H1 (cell line): ENCODE data around the gene HK1. TPM values are rescaled to one million over a fixed set of nuclear protein-coding genes. Genes with fewer than 3 reads are reported as not detected.

Source experiments
- CTCF ChIA-PET: fragments of 300-600 bp; sonication (Branson Sonifier 250); formaldehyde crosslinking; loops from one replicate; lab custom pipeline; 2021; ENCODE audit not compliant: partially characterized antibody; lab: Charles Lee
- POLR2A ChIA-PET: fragments of 300-600 bp; sonication (Branson Sonifier 250); formaldehyde crosslinking; loops from one replicate; lab custom pipeline; 2021; ENCODE audit warnings: inconsistent platforms; ENCODE audit not compliant: partially characterized antibody; lab: Charles Lee
- DNase-seq, 2 experiments: peaks; one replicate each; pipeline versions ENCODE4 v3.0.0 to v3.0.0-alpha.2; 2010 to 2022; ENCODE audit warnings: low spot score in 2 of 2, low read depth in 1 of 2, mixed read lengths in 1 of 2
- FAIRE-seq: peaks from 2 replicates; lab custom pipeline; 2011; peaks lifted over from hg19 to GRCh38; lab: Jason Lieb, UNC
- H2AFZ ChIP-seq: 2 replicates; pipeline ENCODE4 v1.8.1; 2012; ENCODE audit warnings: low read length, inconsistent platforms
- H2AK5ac ChIP-seq: 2 replicates; pipeline ENCODE4 v1.6.1; 2013; ENCODE audit warnings: low read depth, low read length
- H2BK120ac ChIP-seq: replicated peaks from 2 replicates; pipeline ENCODE3; 2013; ENCODE audit warnings: low read depth, low read length, inconsistent platforms
- H2BK12ac ChIP-seq: 2 replicates; pipeline ENCODE4 v1.6.1; 2013; ENCODE audit warnings: low read depth, low read length
- H2BK15ac ChIP-seq: 2 replicates; pipeline ENCODE4 v1.6.1; 2013; ENCODE audit warnings: low read length
- H2BK20ac ChIP-seq: 2 replicates; pipeline ENCODE4 v1.6.1; 2013; ENCODE audit warnings: low read length
- H2BK5ac ChIP-seq: 2 replicates; pipeline ENCODE4 v1.6.1; 2013; ENCODE audit warnings: low read depth, low read length
- H3K14ac ChIP-seq: 2 replicates; pipeline ENCODE4 v1.6.1; 2013; ENCODE audit warnings: inconsistent platforms; ENCODE audit not compliant: insufficient read length
- H3K18ac ChIP-seq: 2 replicates; pipeline ENCODE4 v1.6.1; 2013; ENCODE audit warnings: low read length; ENCODE audit errors: extremely low read depth
- H3K23ac ChIP-seq: 2 replicates; pipeline ENCODE4 v1.6.1; 2013; ENCODE audit warnings: inconsistent platforms; ENCODE audit not compliant: insufficient read length
- H3K23me2 ChIP-seq: 2 replicates; pipeline ENCODE4 v1.6.1; 2013; ENCODE audit warnings: low read depth, low read length
- H3K27ac ChIP-seq: 2 replicates; pipeline ENCODE4 v1.6.1; 2011; ENCODE audit warnings: low read depth, low read length, inconsistent platforms
- H3K27me3 ChIP-seq, 4 experiments: replicated peaks in 1 of 4; 1 replicate in 1 of 4; 2 replicates in 3 of 4; pipeline versions ENCODE4 v1.6.1 to v1.8.1; 2011 to 2013; ENCODE audit warnings: low read length in 3 of 4, mild to moderate bottlenecking in 3 of 4, inconsistent platforms in 2 of 4, mixed read lengths in 2 of 4, moderate library complexity in 1 of 4; ENCODE audit not compliant: control insufficient read depth in 3 of 4, insufficient read depth in 3 of 4; ENCODE audit errors: extremely low read depth in 1 of 4
- H3K36me3 ChIP-seq, 4 experiments: 2 replicates each; pipeline versions ENCODE4 v1.6.1 to v1.8.1; 2011 to 2013; ENCODE audit warnings: mild to moderate bottlenecking in 4 of 4, low read length in 3 of 4, moderate library complexity in 2 of 4, control low read depth in 1 of 4, inconsistent platforms in 1 of 4; ENCODE audit not compliant: insufficient read depth in 4 of 4, control insufficient read depth in 2 of 4
- H3K4ac ChIP-seq: replicated peaks from 2 replicates; pipeline ENCODE3; 2013; ENCODE audit warnings: low read length, low read depth, mixed read lengths, inconsistent platforms; ENCODE audit not compliant: insufficient read length
- H3K4me1 ChIP-seq, 4 experiments: replicated peaks in 1 of 4; 1 replicate in 1 of 4; 2 replicates in 3 of 4; pipeline versions ENCODE4 v1.6.1 to v1.8.1; 2011 to 2013; ENCODE audit warnings: low read length in 3 of 4, inconsistent platforms in 2 of 4, mixed read lengths in 1 of 4; ENCODE audit not compliant: insufficient read depth in 4 of 4, control insufficient read depth in 3 of 4
- H3K4me2 ChIP-seq, 2 experiments: 2 replicates each; pipeline versions ENCODE4 v1.6.1 to v1.8.1; 2011 to 2013; ENCODE audit warnings: low read depth in 2 of 2, low read length in 2 of 2, control low read depth in 1 of 2, inconsistent platforms in 1 of 2, mild to moderate bottlenecking in 1 of 2; ENCODE audit not compliant: insufficient read depth in 1 of 2
- H3K4me3 ChIP-seq, 4 experiments: fragments of 200-600, 300-600 bp in 1 of 4; sonication (generic), shearing (Covaris generic), sonication (Bioruptor Twin) in 1 of 4; 2 replicates each; pipeline versions ENCODE4 v1.5.1 to v1.8.1; 2011 to 2016; ENCODE audit warnings: low read length in 4 of 4, low read depth in 3 of 4, control low read depth in 2 of 4, inconsistent platforms in 2 of 4, mild to moderate bottlenecking in 2 of 4, mixed read lengths in 1 of 4, moderate library complexity in 1 of 4; ENCODE audit not compliant: insufficient read depth in 2 of 4; ENCODE audit errors: extremely low read depth in 1 of 4
- H3K56ac ChIP-seq: replicated peaks from 2 replicates; pipeline ENCODE3; 2013; ENCODE audit warnings: low read depth, mild to moderate bottlenecking, mixed read lengths, low read length, inconsistent platforms; ENCODE audit not compliant: insufficient read length
- H3K79me1 ChIP-seq: 2 replicates; pipeline ENCODE4 v1.6.1; 2013; ENCODE audit warnings: low read depth, low read length, control low read depth
- H3K79me2 ChIP-seq, 2 experiments: 2 replicates each; pipeline versions ENCODE4 v1.6.1 to v1.8.1; 2012 to 2013; ENCODE audit warnings: low read length in 2 of 2, mild to moderate bottlenecking in 2 of 2, inconsistent platforms in 1 of 2; ENCODE audit not compliant: insufficient read depth in 2 of 2, control insufficient read depth in 1 of 2
- H3K9ac ChIP-seq, 4 experiments: replicated peaks in 1 of 4; 1 replicate in 1 of 4; 2 replicates in 3 of 4; pipeline versions ENCODE4 v1.6.1 to v1.8.1; 2011 to 2013; ENCODE audit warnings: low read depth in 3 of 4, low read length in 3 of 4, control low read depth in 2 of 4, mild to moderate bottlenecking in 2 of 4, moderate library complexity in 2 of 4, inconsistent platforms in 1 of 4; ENCODE audit errors: extremely low read depth in 1 of 4
- H3K9me3 ChIP-seq, 2 experiments: 2 replicates each; pipeline versions ENCODE4 v1.6.1 to v1.8.1; 2012 to 2013; ENCODE audit warnings: mild to moderate bottlenecking in 2 of 2, moderate library complexity in 2 of 2, control low read depth in 1 of 2, inconsistent platforms in 1 of 2, low read depth in 1 of 2, low read length in 1 of 2, mixed read lengths in 1 of 2; ENCODE audit not compliant: insufficient read depth in 2 of 2
- H4K20me1 ChIP-seq, 2 experiments: replicated peaks in 1 of 2; 2 replicates each; pipeline versions ENCODE3 to v1.8.1; 2011 to 2013; ENCODE audit warnings: inconsistent platforms in 2 of 2, low read length in 2 of 2, mild to moderate bottlenecking in 1 of 2; ENCODE audit not compliant: insufficient read depth in 2 of 2, control insufficient read depth in 1 of 2
- H4K5ac ChIP-seq: 2 replicates; pipeline ENCODE4 v1.6.1; 2013; ENCODE audit warnings: low read length, low read depth, mixed read lengths, inconsistent platforms; ENCODE audit not compliant: insufficient read length
- H4K8ac ChIP-seq: 2 replicates; pipeline ENCODE4 v1.8.0; 2013; ENCODE audit warnings: mild to moderate bottlenecking, moderate library complexity, low read length, inconsistent platforms; ENCODE audit not compliant: insufficient read depth; ENCODE audit errors: extremely low read depth
- H4K91ac ChIP-seq: replicated peaks from 2 replicates; pipeline ENCODE3; 2013; ENCODE audit warnings: low read length, mixed read lengths, inconsistent platforms; ENCODE audit not compliant: insufficient read length
- POU5F1 ChIP-seq: IDR thresholded peaks from 2 replicates; pipeline ENCODE4 v1.6.1; 2011; ENCODE audit warnings: low read depth, mild to moderate bottlenecking, low read length, moderate library complexity
- RBBP5 ChIP-seq: IDR thresholded peaks from 2 replicates; pipeline ENCODE4 v1.7.1; 2012; ENCODE audit warnings: low read depth, mild to moderate bottlenecking, inconsistent platforms, low read length, moderate library complexity, borderline replicate concordance
- RNF2 ChIP-seq: fragments of 200-900, 300-1000 bp; sonication (generic); IDR thresholded peaks from 2 replicates; pipeline ENCODE4 v1.7.1; 2016; ENCODE audit warnings: borderline replicate concordance, low read depth, mild to moderate bottlenecking, antibody characterized with exemption, low read length; ENCODE audit not compliant: poor library complexity, severe bottlenecking; ENCODE audit errors: missing control alignments
- SIX5 ChIP-seq: IDR thresholded peaks from 2 replicates; pipeline ENCODE4 v1.6.1; 2011; ENCODE audit warnings: mild to moderate bottlenecking, low read depth, low read length
- WGBS, 2 experiments: shearing (Covaris generic) in 1 of 2; methylation state at CpG; one replicate each; pipeline versions ENCODE4 v1.1.6 to v1.1.7; 2013 to 2015; ENCODE audit warnings: low lambda C conversion rate in 2 of 2, mixed read lengths in 2 of 2, inconsistent platforms in 1 of 2, low coverage in 1 of 2, missing lambda C conversion rate in 1 of 2; ENCODE audit not compliant: insufficient replicate concordance in 2 of 2, insufficient coverage in 1 of 2, insufficient read length in 1 of 2; ENCODE audit errors: extremely low coverage in 1 of 2, missing lambda C conversion rate in 1 of 2; 5-methylcytosine and 5-hydroxymethylcytosine counted together
- polyA plus RNA-seq, 7 experiments: library from polyadenylated mRNA; depleted of rRNA in 3 of 7; stranded (reverse) in 5 of 7; unstranded in 2 of 7; fragments of >200 nt in 5 of 7; fragments of 200-250 nt in 2 of 7; gene quantifications; 1 replicate in 5 of 7; 2 replicates in 1 of 7; 4 replicates in 1 of 7; pipeline versions ENCODE4 v1.2.1 to v1.2.3, GENCODE V29; 2011 to 2013; ENCODE audit warnings: missing spikeins in 2 of 7, mixed read lengths in 2 of 7
- total RNA-seq: library from RNA; stranded (reverse); fragmentation: NEBNext Ultra II Directional; extraction: Animal tissue kit (Norgen Biotek cat#: 25700); gene quantifications from 2 replicates; pipeline ENCODE4 v1.2.1, GENCODE V29; 2021

Gene HK1
- total and polyA plus RNA-seq, 2 of the 8 experiments (the other 6 are each of a cell fraction or from before 2014, with no cell fraction given): 55.8 to 247 TPM

- H3K23me2 ChIP-seq: no peaks in the 10 kb centered on the region
- H3K23ac ChIP-seq: no peak overlapping the region
- H3K4me2 ChIP-seq: no peak overlapping the region
- no peak overlapping the region for H3K9ac ChIP-seq
- H3K27me3 ChIP-seq: no peaks in the 10 kb centered on the region
- H3K4ac ChIP-seq: no peak overlapping the region
- CTCF ChIA-PET: interaction anchor here (0.9 to 2.4 kb wide), 2 partner anchors 9 to 30 kb away, joined by 3 to 9 read pairs; no protein-coding TSS in a partner anchor
- H4K20me1 ChIP-seq: no peaks in the 10 kb centered on the region
- FAIRE-seq: no peak
- no peak overlapping the region for H2BK15ac ChIP-seq
- peaks cover 0 to 7% (median 4%) of the 10 kb centered on the region in 4 experiments; a peak in 5 of 8 replicates for H3K36me3 ChIP-seq
- peaks cover 12 to 24% (median 21%) of the 10 kb centered on the region in 4 experiments for H3K4me1 ChIP-seq
- H2BK20ac ChIP-seq: no peak overlapping the region
- H3K79me1 ChIP-seq: peaks cover 13% of the 10 kb centered on the region; the same call in 1 of the 2 replicates
- no peak overlapping the region for H2AFZ ChIP-seq
- peak overlapping the region; percentile 65; the same call in 1 of the 2 replicates for H2AK5ac ChIP-seq
- WGBS, 2 experiments: 90% methylated on average over 4 of the region's 5 CpGs; no CpG with 5 or more reads in 1 of the 2 experiments
- no peak overlapping the region for H4K8ac ChIP-seq
- no peak overlapping the region for H4K5ac ChIP-seq
- H3K27ac ChIP-seq: no peak overlapping the region
- no peak overlapping the region for H4K91ac ChIP-seq
- TF ChIP-seq RBBP5: no peak
- no peak for TF ChIP-seq SIX5
- TF ChIP-seq POU5F1: no peak
- no peak for TF ChIP-seq RNF2
- TF ChIP-seq, all 59 proteins: peak for 0
- Histone ChIP-seq H3K4me3 (no peak overlapping the region), H3K18ac (no peak overlapping the region), H2BK5ac (no peak overlapping the region), H2BK12ac (no peak overlapping the region), H3K79me2 (peaks cover 4 to 77% of the 10 kb centered on the region in 2 experiments; a peak in 2 of 4 replicates), H3K14ac (no peak overlapping the region), H3K9me3 (no peaks in the 10 kb centered on the region; a peak in 1 of 4 replicates), H3K56ac (no peak overlapping the region), H2BK120ac (no peak overlapping the region)
- DNase-seq: no peak
- POLR2A ChIA-PET: no interaction called here
Measured at GRCh38 chr10:69346776-69347175, 68.5 kb downstream of the HK1 start.
